ENCODE measurements around the gene REXO4. TPM values are rescaled to one million over a fixed set of nuclear protein-coding genes. Genes with fewer than 3 reads are reported as not detected.

REXO4 gene
- total and polyA plus RNA-seq, 9 of the 15 experiments (the other 6 are each of a cell fraction or from before 2014, with no cell fraction given), result 3.4 to 72.9 (median 31.1) TPM

GRCh38 chr9:133459476-133460404 is 41.9 kb upstream of the REXO4 start, which contains the start of gene CACFD1 (continued):
- TF ChIP-seq REST (IDR thresholded peaks at IDR 0.05; ENCODE audit: borderline replicate concordance) (no peak), REST (CRISPR knock-in tag; IDR thresholded peaks at IDR 0.05; ENCODE audit: low read depth) (no peak), ZNF347 (CRISPR knock-in tag; IDR thresholded peaks at IDR 0.05; ENCODE audit: low read depth) (no peak), ZBTB9 (CRISPR knock-in tag; IDR thresholded peaks at IDR 0.05) (no peak), KLF13 (tag; IDR thresholded peaks at IDR 0.05; ENCODE audit: borderline replicate concordance, low read depth) (peak; percentile 37; the same call in 1 of the 2 replicates), NR3C1 (CRISPR knock-in tag; IDR thresholded peaks at IDR 0.05) (no peak), THAP12 (CRISPR knock-in tag; IDR thresholded peaks at IDR 0.05) (0 out of 2 replicates have a peak, but pooled peaks have one; percentile 56), HNRNPK (IDR thresholded peaks at IDR 0.05; ENCODE audit: low read depth, low read length, poor library complexity, severe bottlenecking) (no peak), NEUROD1 (IDR thresholded peaks at IDR 0.05; ENCODE audit: borderline replicate concordance, low read depth, low read length, partially characterized antibody) (no peak), ZBTB8A (IDR thresholded peaks at IDR 0.05; ENCODE audit: partially characterized antibody) (no peak), MCM3 (IDR thresholded peaks at IDR 0.05) (no peak), ZNF644 (tag; IDR thresholded peaks at IDR 0.05; ENCODE audit: low read depth) (no peak)
